ENCODE results near the gene AHCYL2. TPM values are rescaled to one million over a fixed set of nuclear protein-coding genes. Genes with fewer than 3 reads are reported as not detected.
"Not testable (repeated sequence)": the region's sequence is repeated elsewhere in the genome, so short reads cannot be mapped to it uniquely, and the experiment has no call there.

AHCYL2 gene
- total RNA-seq, 1 donor from 2014 or later, result 106 TPM

- no peak for DNase-seq
- ATAC-seq, result no peak
- Histone ChIP-seq H3K9me3 (no peaks in the 10 kb centered on the region), H3K4me1 (no peaks in the 10 kb centered on the region), H3K27me3 (no peaks in the 10 kb centered on the region), H3K4me3 (no peak overlapping the region), H3K27ac (no peak overlapping the region), H3K36me3 (no peaks in the 10 kb centered on the region)
- intact Hi-C loops (cut with DNase I), result loop anchor here (5.0 kb wide), 1 partner anchor 104 kb away; no protein-coding TSS in a partner anchor
- TF ChIP-seq CTCF (IDR thresholded peaks at IDR 0.05), result no peak
Observed at GRCh38 chr7:129471402-129471827, 246.6 kb downstream of the AHCYL2 start.

- H3K36me3 ChIP-seq; H3K9me3 ChIP-seq; intact Hi-C loops (cut with DNase I); H3K27ac ChIP-seq; H3K4me1 ChIP-seq; H3K27me3 ChIP-seq; DNase-seq; ATAC-seq; H3K4me3 ChIP-seq: not testable (repeated sequence)
Observed at GRCh38 chr7:129475931-129476330, 251.1 kb downstream of the AHCYL2 start.

- DNase-seq; intact Hi-C loops (cut with DNase I); ATAC-seq; H3K4me3 ChIP-seq; H3K4me1 ChIP-seq; H3K27ac ChIP-seq; H3K9me3 ChIP-seq; H3K36me3 ChIP-seq; H3K27me3 ChIP-seq: not testable (repeated sequence)
Observed at GRCh38 chr7:129476398-129476797, 251.6 kb downstream of the AHCYL2 start.

Other genes with a start within 250 kb of the AHCYL2 start
- 31.1 TPM for gene TNPO3, start 169.9 kb upstream of the AHCYL2 start, total RNA-seq
- 6.2 TPM for gene TSPAN33, start 80.3 kb upstream of the AHCYL2 start, total RNA-seq
- 4.0 TPM for gene SMO, start 36.4 kb upstream of the AHCYL2 start, total RNA-seq
- 1.3 TPM for gene STRIP2, start 209.4 kb downstream of the AHCYL2 start, total RNA-seq

Data from upper lobe of right lung (tissue), 1 donor.